ENCODE results near the gene PLEKHG7. TPM values are rescaled to one million over a fixed set of nuclear protein-coding genes. Genes with fewer than 3 reads are reported as not detected.

The PLEKHG7 gene
- total and polyA plus RNA-seq, 2 experiments from 2014 or later, result not detected

DNA sequence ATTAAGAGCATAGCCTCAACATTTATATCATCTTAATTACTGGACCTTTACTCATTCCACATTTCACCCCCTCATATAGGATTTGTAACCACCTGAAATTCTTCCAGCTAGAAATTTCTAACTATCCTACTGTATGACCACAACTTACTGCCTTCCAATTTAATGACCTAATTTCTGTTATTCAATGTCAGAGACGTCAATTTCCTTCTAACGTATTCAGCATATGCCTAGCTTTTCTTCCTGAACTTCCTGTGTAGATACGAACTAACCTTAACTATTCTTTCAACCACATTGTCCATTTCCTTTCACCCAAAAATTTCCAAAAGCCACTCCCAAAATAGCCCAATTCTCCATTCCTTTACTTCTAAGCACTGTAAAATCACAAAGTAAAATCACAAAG, 118.4 kb downstream of the PLEKHG7 start:
- no peaks in the 10 kb centered on the region for H3K79me2 ChIP-seq (replicated peaks; ENCODE audit: insufficient read depth)
- no peak overlapping the region for H3K27ac ChIP-seq (ENCODE audit: low read depth)
- Mint-ChIP-seq H3K36me3 (ENCODE audit: low read depth) (peaks cover 2% of the 10 kb centered on the region; the same call in 2 of the 3 replicates), H3K4me1 (no peaks in the 10 kb centered on the region), H3K4me3 (no peak overlapping the region), H3K9me3 (no peaks in the 10 kb centered on the region), H3K27me3 (ENCODE audit: insufficient read depth, low read depth, poor library complexity) (no peaks in the 10 kb centered on the region), H3K27ac (no peak overlapping the region)
- H3K36me3 ChIP-seq (ENCODE audit: insufficient read depth), result 0 out of 2 replicates have a peak, but pooled peaks cover 6% of the 10 kb centered on the region
- H3K27me3 ChIP-seq (ENCODE audit: insufficient read depth), result no peaks in the 10 kb centered on the region
- no peak for DNase-seq (ENCODE audit: low spot score)
- no peak overlapping the region for H2AFZ ChIP-seq
- H3K9me2 ChIP-seq (ENCODE audit: insufficient read depth), result no peaks in the 10 kb centered on the region
- no peaks in the 10 kb centered on the region for H3K4me1 ChIP-seq (ENCODE audit: insufficient read depth)
- no peaks in the 10 kb centered on the region for H3F3A ChIP-seq (replicated peaks; ENCODE audit: low read depth)
- no peak for ATAC-seq
- H3K4me3 ChIP-seq, result no peak overlapping the region
- H4K20me1 ChIP-seq (replicated peaks; ENCODE audit: insufficient read depth), result no peaks in the 10 kb centered on the region
- no peak overlapping the region for H3K4me2 ChIP-seq
- TF ChIP-seq ZNF114 (CRISPR knock-in tag; IDR thresholded peaks at IDR 0.05) (no peak), ZNF331 (CRISPR knock-in tag; IDR thresholded peaks at IDR 0.05; ENCODE audit: low read depth) (no peak), EZH2 (IDR thresholded peaks at IDR 0.05; ENCODE audit: low read depth, unreplicated experiment) (no peak), JUNB (IDR thresholded peaks at IDR 0.05; ENCODE audit: unreplicated experiment) (no peak), EZH2phosphoT487 (IDR thresholded peaks at IDR 0.05; ENCODE audit: unreplicated experiment) (no peak), CREB1 (CRISPR knock-in tag; IDR thresholded peaks at IDR 0.05; ENCODE audit: low read depth) (no peak), STAT1 (IDR thresholded peaks at IDR 0.05; ENCODE audit: unreplicated experiment) (no peak), POLR2AphosphoS5 (IDR thresholded peaks at IDR 0.05; ENCODE audit: low read depth) (no peak), NANOG (IDR thresholded peaks at IDR 0.05; ENCODE audit: borderline replicate concordance) (no peak)
- TF ChIP-seq, protein P1, sequence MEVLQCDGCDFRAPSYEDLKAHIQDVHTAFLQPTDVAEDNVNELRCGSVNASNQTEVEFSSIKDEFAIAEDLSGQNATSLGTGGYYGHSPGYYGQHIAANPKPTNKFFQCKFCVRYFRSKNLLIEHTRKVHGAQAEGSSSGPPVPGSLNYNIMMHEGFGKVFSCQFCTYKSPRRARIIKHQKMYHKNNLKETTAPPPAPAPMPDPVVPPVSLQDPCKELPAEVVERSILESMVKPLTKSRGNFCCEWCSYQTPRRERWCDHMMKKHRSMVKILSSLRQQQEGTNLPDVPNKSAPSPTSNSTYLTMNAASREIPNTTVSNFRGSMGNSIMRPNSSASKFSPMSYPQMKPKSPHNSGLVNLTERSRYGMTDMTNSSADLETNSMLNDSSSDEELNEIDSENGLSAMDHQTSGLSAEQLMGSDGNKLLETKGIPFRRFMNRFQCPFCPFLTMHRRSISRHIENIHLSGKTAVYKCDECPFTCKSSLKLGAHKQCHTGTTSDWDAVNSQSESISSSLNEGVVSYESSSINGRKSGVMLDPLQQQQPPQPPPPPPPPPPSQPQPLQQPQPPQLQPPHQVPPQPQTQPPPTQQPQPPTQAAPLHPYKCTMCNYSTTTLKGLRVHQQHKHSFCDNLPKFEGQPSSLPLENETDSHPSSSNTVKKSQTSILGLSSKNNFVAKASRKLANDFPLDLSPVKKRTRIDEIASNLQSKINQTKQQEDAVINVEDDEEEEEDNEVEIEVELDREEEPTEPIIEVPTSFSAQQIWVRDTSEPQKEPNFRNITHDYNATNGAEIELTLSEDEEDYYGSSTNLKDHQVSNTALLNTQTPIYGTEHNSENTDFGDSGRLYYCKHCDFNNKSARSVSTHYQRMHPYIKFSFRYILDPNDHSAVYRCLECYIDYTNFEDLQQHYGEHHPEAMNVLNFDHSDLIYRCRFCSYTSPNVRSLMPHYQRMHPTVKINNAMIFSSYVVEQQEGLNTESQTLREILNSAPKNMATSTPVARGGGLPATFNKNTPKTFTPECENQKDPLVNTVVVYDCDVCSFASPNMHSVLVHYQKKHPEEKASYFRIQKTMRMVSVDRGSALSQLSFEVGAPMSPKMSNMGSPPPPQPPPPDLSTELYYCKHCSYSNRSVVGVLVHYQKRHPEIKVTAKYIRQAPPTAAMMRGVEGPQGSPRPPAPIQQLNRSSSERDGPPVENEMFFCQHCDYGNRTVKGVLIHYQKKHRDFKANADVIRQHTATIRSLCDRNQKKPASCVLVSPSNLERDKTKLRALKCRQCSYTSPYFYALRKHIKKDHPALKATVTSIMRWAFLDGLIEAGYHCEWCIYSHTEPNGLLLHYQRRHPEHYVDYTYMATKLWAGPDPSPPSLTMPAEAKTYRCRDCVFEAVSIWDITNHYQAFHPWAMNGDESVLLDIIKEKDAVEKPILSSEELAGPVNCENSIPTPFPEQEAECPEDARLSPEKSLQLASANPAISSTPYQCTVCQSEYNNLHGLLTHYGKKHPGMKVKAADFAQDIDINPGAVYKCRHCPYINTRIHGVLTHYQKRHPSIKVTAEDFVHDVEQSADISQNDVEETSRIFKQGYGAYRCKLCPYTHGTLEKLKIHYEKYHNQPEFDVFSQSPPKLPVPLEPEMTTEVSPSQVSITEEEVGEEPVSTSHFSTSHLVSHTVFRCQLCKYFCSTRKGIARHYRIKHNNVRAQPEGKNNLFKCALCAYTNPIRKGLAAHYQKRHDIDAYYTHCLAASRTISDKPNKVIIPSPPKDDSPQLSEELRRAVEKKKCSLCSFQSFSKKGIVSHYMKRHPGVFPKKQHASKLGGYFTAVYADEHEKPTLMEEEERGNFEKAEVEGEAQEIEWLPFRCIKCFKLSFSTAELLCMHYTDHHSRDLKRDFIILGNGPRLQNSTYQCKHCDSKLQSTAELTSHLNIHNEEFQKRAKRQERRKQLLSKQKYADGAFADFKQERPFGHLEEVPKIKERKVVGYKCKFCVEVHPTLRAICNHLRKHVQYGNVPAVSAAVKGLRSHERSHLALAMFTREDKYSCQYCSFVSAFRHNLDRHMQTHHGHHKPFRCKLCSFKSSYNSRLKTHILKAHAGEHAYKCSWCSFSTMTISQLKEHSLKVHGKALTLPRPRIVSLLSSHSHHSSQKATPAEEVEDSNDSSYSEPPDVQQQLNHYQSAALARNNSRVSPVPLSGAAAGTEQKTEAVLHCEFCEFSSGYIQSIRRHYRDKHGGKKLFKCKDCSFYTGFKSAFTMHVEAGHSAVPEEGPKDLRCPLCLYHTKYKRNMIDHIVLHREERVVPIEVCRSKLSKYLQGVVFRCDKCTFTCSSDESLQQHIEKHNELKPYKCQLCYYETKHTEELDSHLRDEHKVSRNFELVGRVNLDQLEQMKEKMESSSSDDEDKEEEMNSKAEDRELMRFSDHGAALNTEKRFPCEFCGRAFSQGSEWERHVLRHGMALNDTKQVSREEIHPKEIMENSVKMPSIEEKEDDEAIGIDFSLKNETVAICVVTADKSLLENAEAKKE (CRISPR knock-in tag; IDR thresholded peaks at IDR 0.05), result no peak
- TF ChIP-seq, protein P2, sequence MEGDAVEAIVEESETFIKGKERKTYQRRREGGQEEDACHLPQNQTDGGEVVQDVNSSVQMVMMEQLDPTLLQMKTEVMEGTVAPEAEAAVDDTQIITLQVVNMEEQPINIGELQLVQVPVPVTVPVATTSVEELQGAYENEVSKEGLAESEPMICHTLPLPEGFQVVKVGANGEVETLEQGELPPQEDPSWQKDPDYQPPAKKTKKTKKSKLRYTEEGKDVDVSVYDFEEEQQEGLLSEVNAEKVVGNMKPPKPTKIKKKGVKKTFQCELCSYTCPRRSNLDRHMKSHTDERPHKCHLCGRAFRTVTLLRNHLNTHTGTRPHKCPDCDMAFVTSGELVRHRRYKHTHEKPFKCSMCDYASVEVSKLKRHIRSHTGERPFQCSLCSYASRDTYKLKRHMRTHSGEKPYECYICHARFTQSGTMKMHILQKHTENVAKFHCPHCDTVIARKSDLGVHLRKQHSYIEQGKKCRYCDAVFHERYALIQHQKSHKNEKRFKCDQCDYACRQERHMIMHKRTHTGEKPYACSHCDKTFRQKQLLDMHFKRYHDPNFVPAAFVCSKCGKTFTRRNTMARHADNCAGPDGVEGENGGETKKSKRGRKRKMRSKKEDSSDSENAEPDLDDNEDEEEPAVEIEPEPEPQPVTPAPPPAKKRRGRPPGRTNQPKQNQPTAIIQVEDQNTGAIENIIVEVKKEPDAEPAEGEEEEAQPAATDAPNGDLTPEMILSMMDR (conservative IDR thresholded peaks at IDR 0.05; ENCODE audit: low read depth in 2 of 2), result no peak
- TF ChIP-seq, protein P3, sequence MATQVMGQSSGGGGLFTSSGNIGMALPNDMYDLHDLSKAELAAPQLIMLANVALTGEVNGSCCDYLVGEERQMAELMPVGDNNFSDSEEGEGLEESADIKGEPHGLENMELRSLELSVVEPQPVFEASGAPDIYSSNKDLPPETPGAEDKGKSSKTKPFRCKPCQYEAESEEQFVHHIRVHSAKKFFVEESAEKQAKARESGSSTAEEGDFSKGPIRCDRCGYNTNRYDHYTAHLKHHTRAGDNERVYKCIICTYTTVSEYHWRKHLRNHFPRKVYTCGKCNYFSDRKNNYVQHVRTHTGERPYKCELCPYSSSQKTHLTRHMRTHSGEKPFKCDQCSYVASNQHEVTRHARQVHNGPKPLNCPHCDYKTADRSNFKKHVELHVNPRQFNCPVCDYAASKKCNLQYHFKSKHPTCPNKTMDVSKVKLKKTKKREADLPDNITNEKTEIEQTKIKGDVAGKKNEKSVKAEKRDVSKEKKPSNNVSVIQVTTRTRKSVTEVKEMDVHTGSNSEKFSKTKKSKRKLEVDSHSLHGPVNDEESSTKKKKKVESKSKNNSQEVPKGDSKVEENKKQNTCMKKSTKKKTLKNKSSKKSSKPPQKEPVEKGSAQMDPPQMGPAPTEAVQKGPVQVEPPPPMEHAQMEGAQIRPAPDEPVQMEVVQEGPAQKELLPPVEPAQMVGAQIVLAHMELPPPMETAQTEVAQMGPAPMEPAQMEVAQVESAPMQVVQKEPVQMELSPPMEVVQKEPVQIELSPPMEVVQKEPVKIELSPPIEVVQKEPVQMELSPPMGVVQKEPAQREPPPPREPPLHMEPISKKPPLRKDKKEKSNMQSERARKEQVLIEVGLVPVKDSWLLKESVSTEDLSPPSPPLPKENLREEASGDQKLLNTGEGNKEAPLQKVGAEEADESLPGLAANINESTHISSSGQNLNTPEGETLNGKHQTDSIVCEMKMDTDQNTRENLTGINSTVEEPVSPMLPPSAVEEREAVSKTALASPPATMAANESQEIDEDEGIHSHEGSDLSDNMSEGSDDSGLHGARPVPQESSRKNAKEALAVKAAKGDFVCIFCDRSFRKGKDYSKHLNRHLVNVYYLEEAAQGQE (IDR thresholded peaks at IDR 0.05; ENCODE audit: unreplicated experiment), result no peak
- TF ChIP-seq, protein P4, sequence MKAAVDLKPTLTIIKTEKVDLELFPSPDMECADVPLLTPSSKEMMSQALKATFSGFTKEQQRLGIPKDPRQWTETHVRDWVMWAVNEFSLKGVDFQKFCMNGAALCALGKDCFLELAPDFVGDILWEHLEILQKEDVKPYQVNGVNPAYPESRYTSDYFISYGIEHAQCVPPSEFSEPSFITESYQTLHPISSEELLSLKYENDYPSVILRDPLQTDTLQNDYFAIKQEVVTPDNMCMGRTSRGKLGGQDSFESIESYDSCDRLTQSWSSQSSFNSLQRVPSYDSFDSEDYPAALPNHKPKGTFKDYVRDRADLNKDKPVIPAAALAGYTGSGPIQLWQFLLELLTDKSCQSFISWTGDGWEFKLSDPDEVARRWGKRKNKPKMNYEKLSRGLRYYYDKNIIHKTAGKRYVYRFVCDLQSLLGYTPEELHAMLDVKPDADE (IDR thresholded peaks at IDR 0.05), result no peak
